Stimulated activated CD4-positive, alpha-beta T cell treated with anti-CD3 and anti-CD28 coated beads, Interleukin-15, amount 100 ng/mL, for 24 hours (primary cell): ENCODE measurements around the gene CD300LB.
"Not testable (repeated sequence)": the region's sequence is repeated elsewhere in the genome, so short reads cannot be mapped to it uniquely, and the experiment has no call there.

Experiments used
- DNase-seq: peaks from one replicate; pipeline ENCODE4 v3.0.0-alpha.2; 2020

The CD300LB gene

GRCh38 chr17:74524653-74525464, 6.4 kb downstream of the CD300LB start:
- no peak for DNase-seq

- no peak for DNase-seq
Measured at GRCh38 chr17:74523308-74523707, 8.0 kb downstream of the CD300LB start.

GRCh38 chr17:74522381-74523105, 8.7 kb downstream of the CD300LB start:
- DNase-seq = no peak

GRCh38 chr17:74521701-74522201, 9.5 kb downstream of the CD300LB start:
- DNase-seq = peak; percentile 9

- no peak for DNase-seq
Measured at GRCh38 chr17:74520790-74521480, 10.3 kb downstream of the CD300LB start.

- no peak for DNase-seq
Measured at GRCh38 chr17:74520016-74520434, 11.2 kb downstream of the CD300LB start.

- not testable (repeated sequence) for DNase-seq
Measured at GRCh38 chr17:74518413-74518981, 12.8 kb downstream of the CD300LB start.

GRCh38 chr17:74516561-74517328, 14.5 kb downstream of the CD300LB start:
- no peak for DNase-seq

GRCh38 chr17:74515941-74516340, 15.3 kb downstream of the CD300LB start:
- no peak for DNase-seq

- DNase-seq = peak; percentile 42
Measured at GRCh38 chr17:74514632-74515334, 16.5 kb downstream of the CD300LB start.

- peak; percentile 46 for DNase-seq
Measured at GRCh38 chr17:74513987-74514631, 17.2 kb downstream of the CD300LB start.

- DNase-seq = peak; percentile 70
Measured at GRCh38 chr17:74512624-74513091, 18.6 kb downstream of the CD300LB start.

GRCh38 chr17:74512036-74512435, 19.2 kb downstream of the CD300LB start:
- no peak for DNase-seq

GRCh38 chr17:74508156-74508555, 23.1 kb downstream of the CD300LB start:
- no peak for DNase-seq

GRCh38 chr17:74503949-74504348, 27.3 kb downstream of the CD300LB start:
- not testable (repeated sequence) for DNase-seq

- DNase-seq = no peak
Measured at GRCh38 chr17:74502861-74503260, 28.4 kb downstream of the CD300LB start.

- DNase-seq = no peak
Measured at GRCh38 chr17:74499992-74500391, 31.3 kb downstream of the CD300LB start.

- DNase-seq = no peak
Measured at GRCh38 chr17:74497471-74497870, 33.8 kb downstream of the CD300LB start.

GRCh38 chr17:74493331-74493833, 37.9 kb downstream of the CD300LB start:
- DNase-seq = peak; percentile 74

GRCh38 chr17:74491626-74492025, 39.6 kb downstream of the CD300LB start:
- no peak for DNase-seq

- no peak for DNase-seq
Measured at GRCh38 chr17:74490716-74491115, 40.6 kb downstream of the CD300LB start.
